Sigmoid colon (tissue), 4 donors: ENCODE measurements around the gene PI4KA.
"Not testable (repeated sequence)": the region's sequence is repeated elsewhere in the genome, so short reads cannot be mapped to it uniquely, and the experiment has no call there.

Experiments used
- EP300 ChIP-seq, 4 donors: sonication (generic); formaldehyde crosslinking; IDR thresholded peaks; one replicate each; pipeline ENCODE4 v1.6.1; 2017; ENCODE audit warnings: antibody characterized with exemption in 4 of 4
- POLR2A ChIP-seq, 2 donors: fragments of 450-650 bp; IDR thresholded peaks; one replicate each; pipeline ENCODE4 v1.6.1; 2016; ENCODE audit warnings: antibody characterized with exemption in 2 of 2, mild to moderate bottlenecking in 2 of 2, moderate library complexity in 2 of 2
- POLR2AphosphoS5 ChIP-seq, 4 donors: sonication (generic); formaldehyde crosslinking; IDR thresholded peaks; one replicate each; pipeline ENCODE4 v1.6.1; 2017; ENCODE audit warnings: antibody characterized with exemption in 4 of 4
- TF ChIP-seq, protein P1 (sequence below), 4 experiments: fragments of 450-650 bp in 3 of 4; fragments of 200-600 bp in 1 of 4; IDR thresholded peaks; one replicate each; pipeline ENCODE4 v1.5.1; 2016 to 2019; ENCODE audit warnings: antibody characterized with exemption in 4 of 4, mild to moderate bottlenecking in 3 of 4, moderate library complexity in 2 of 4

DNA sequence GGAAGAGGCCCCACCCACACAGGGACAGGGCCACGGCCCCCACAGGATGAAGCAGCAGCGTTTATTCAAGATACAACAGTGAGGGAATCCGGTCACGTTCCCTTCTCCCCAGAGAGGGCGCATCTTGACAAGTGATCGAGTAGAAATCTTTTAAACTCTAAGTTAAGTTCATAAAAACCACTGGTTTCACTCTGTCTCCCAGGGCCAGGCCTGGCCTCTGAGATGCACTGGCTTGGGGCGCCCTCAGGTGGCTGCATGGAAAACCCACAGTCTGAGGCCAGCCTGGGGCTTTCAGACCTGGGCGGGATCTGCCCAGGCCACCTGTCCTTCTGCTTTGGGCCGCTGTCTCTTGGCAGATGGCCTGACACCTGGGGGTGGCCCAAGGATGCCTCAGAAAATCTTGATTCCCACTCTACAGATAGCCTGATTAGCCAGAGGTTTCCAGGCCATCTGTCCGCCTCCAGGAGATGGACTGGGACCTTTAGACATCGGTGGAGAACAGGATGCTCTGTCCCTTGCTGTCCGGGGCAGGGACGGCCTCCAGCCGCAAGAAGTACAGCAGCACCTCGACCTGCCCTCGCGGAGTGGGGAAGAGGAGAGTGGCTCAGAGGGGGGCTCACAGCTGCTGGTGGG, 161.0 kb downstream of the PI4KA start:
- TF ChIP-seq, protein P1, sequence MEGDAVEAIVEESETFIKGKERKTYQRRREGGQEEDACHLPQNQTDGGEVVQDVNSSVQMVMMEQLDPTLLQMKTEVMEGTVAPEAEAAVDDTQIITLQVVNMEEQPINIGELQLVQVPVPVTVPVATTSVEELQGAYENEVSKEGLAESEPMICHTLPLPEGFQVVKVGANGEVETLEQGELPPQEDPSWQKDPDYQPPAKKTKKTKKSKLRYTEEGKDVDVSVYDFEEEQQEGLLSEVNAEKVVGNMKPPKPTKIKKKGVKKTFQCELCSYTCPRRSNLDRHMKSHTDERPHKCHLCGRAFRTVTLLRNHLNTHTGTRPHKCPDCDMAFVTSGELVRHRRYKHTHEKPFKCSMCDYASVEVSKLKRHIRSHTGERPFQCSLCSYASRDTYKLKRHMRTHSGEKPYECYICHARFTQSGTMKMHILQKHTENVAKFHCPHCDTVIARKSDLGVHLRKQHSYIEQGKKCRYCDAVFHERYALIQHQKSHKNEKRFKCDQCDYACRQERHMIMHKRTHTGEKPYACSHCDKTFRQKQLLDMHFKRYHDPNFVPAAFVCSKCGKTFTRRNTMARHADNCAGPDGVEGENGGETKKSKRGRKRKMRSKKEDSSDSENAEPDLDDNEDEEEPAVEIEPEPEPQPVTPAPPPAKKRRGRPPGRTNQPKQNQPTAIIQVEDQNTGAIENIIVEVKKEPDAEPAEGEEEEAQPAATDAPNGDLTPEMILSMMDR (IDR thresholded peaks at IDR 0.05) = peak in 3 of 4 experiments; percentile 70 to 82 (median 74)
- not testable (repeated sequence) for TF ChIP-seq POLR2A, POLR2AphosphoS5, EP300 (IDR thresholded peaks at IDR 0.05)
